Measurements from ENCODE around the gene DBN1.

DNA sequence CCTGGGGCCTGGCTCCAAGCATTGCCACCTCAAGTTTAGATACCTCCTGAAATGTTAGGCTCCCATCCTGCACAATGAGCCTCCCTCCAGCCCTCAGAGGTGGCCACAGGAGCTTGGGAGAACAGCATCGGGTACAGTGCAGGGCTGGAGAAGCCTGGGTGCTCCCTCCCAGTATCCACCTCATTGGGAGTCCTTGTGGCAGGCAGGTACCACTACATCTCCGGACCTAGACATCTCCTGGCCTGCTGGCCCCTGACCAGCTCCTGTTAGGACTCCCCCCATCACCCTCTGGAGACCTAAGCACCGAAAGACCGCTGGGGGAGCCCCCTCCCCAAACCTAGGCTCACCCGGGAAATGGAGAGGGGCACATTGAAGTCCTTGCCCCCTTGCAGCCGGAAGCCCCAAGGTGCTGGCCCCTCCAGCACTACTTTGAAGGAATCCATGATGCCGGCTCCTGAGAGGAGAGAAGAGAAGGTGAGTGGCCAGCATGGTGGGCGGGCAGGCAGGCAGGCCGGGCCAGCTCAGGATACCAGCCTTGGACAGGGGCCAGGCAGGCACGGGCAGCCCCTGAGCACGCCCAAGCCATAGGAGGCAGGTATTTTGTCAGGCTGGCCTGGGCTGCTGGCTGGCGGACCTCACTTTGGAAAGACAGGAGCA is 22.8 kb upstream of the DBN1 start:
- TF ChIP-seq, protein P1, sequence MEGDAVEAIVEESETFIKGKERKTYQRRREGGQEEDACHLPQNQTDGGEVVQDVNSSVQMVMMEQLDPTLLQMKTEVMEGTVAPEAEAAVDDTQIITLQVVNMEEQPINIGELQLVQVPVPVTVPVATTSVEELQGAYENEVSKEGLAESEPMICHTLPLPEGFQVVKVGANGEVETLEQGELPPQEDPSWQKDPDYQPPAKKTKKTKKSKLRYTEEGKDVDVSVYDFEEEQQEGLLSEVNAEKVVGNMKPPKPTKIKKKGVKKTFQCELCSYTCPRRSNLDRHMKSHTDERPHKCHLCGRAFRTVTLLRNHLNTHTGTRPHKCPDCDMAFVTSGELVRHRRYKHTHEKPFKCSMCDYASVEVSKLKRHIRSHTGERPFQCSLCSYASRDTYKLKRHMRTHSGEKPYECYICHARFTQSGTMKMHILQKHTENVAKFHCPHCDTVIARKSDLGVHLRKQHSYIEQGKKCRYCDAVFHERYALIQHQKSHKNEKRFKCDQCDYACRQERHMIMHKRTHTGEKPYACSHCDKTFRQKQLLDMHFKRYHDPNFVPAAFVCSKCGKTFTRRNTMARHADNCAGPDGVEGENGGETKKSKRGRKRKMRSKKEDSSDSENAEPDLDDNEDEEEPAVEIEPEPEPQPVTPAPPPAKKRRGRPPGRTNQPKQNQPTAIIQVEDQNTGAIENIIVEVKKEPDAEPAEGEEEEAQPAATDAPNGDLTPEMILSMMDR (conservative IDR thresholded peaks at IDR 0.05 in 1 of 2, IDR thresholded peaks at IDR 0.05 in 1 of 2; ENCODE audit: low read depth in 1 of 2, low read length in 2 of 2) = peak; percentile 27 to 47
- TF ChIP-seq EZH2 (IDR thresholded peaks at IDR 0.05; ENCODE audit: low read length, missing control alignments) = no peak

Data from fibroblast of lung (primary cell).